Smooth muscle cell (in vitro differentiated cells): ENCODE measurements around the gene TKFC. TPM values are rescaled to one million over a fixed set of nuclear protein-coding genes. Genes with fewer than 3 reads are reported as not detected.

Source experiments
- DNase-seq: peaks from one replicate; lab custom pipeline; 2025; ENCODE audit not compliant: unreplicated experiment; lab: John Stamatoyannopoulos, UW
- H2AFZ ChIP-seq: fragments of 200-600 bp; sonication (generic); 2 replicates; pipeline ENCODE4 v1.6.0; 2016; ENCODE audit warnings: antibody characterized with exemption, low read depth, mild to moderate bottlenecking
- H3F3A ChIP-seq: fragments of 200-600 bp; sonication (generic); 2 replicates; pipeline ENCODE4 v1.6.0; 2017; ENCODE audit warnings: antibody characterized with exemption, low read depth
- H3K27ac ChIP-seq: fragments of 200-600 bp; sonication (generic); 2 replicates; pipeline ENCODE4 v1.5.1; 2016; ENCODE audit warnings: low read depth, mild to moderate bottlenecking
- H3K27me3 ChIP-seq: fragments of 200-600 bp; sonication (generic); 2 replicates; pipeline ENCODE4 v1.6.1; 2016; ENCODE audit warnings: low read depth, mild to moderate bottlenecking
- H3K36me3 ChIP-seq: fragments of 200-600 bp; sonication (generic); 2 replicates; pipeline ENCODE4 v1.5.1; 2016; ENCODE audit warnings: low read depth
- H3K4me1 ChIP-seq: fragments of 200-600 bp; sonication (generic); 2 replicates; pipeline ENCODE4 v1.5.1; 2016; ENCODE audit warnings: low read depth
- H3K4me2 ChIP-seq: fragments of 200-600 bp; sonication (generic); 2 replicates; pipeline ENCODE4 v1.6.0; 2016; ENCODE audit warnings: mild to moderate bottlenecking
- H3K4me3 ChIP-seq: fragments of 200-600 bp; sonication (generic); 2 replicates; pipeline ENCODE4 v1.5.1; 2016; ENCODE audit warnings: mild to moderate bottlenecking
- H3K79me2 ChIP-seq: fragments of 200-600 bp; sonication (generic); 2 replicates; pipeline ENCODE4 v1.6.0; 2016; ENCODE audit warnings: low read depth, mild to moderate bottlenecking
- H3K9ac ChIP-seq: fragments of 200-600 bp; sonication (generic); 2 replicates; pipeline ENCODE4 v1.6.0; 2016; ENCODE audit warnings: low read depth
- H3K9me3 ChIP-seq: fragments of 200-600 bp; sonication (generic); replicated peaks from 2 replicates; pipeline ENCODE4 v1.5.1; 2016; ENCODE audit warnings: low read depth
- H4K20me1 ChIP-seq: fragments of 200-600 bp; sonication (generic); 2 replicates; pipeline ENCODE4 v1.6.0; 2016; ENCODE audit warnings: low read depth
- CTCF ChIP-seq: fragments of 200-600 bp; sonication (generic); IDR thresholded peaks from 2 replicates; pipeline ENCODE4 v1.5.1; 2017; ENCODE audit warnings: borderline replicate concordance, mild to moderate bottlenecking, antibody characterized with exemption; ENCODE audit not compliant: insufficient read depth, poor library complexity, severe bottlenecking
- WGBS: methylation state at CpG from one replicate; pipeline ENCODE4 v1.1.7; 2016; ENCODE audit warnings: low lambda C conversion rate; 5-methylcytosine and 5-hydroxymethylcytosine counted together
- polyA plus RNA-seq: library from polyadenylated mRNA; unstranded; fragments of >200 nt; fragmentation: Nextera tagmentation; extraction: Ambion mirVana; gene quantifications from 2 replicates; pipeline ENCODE4 v1.2.1, GENCODE V29; 2016
- total RNA-seq: library from RNA; depleted of rRNA; stranded (reverse); fragments of >200 nt; gene quantifications from 2 replicates; pipeline ENCODE4 v1.2.3, GENCODE V29; 2014

The TKFC gene
- total and polyA plus RNA-seq, 2 experiments from 2014 or later: 24.3 to 47.0 TPM

GRCh38 chr11:61327669-61328071 is 5.4 kb upstream of the TKFC start:
- Histone ChIP-seq H3K4me3 (no peak overlapping the region), H3K4me2 (no peak overlapping the region), H4K20me1 (peaks cover 92% of the 10 kb centered on the region), H3K9me3 (no peaks in the 10 kb centered on the region), H3K4me1 (peaks cover 12% of the 10 kb centered on the region), H3K27me3 (no peaks in the 10 kb centered on the region), H3F3A (no peaks in the 10 kb centered on the region), H3K79me2 (peaks cover 77% of the 10 kb centered on the region), H3K9ac (no peak overlapping the region), H3K27ac (no peak overlapping the region), H2AFZ (no peak overlapping the region), H3K36me3 (peaks cover 22% of the 10 kb centered on the region)
- no peak for DNase-seq
- TF ChIP-seq CTCF: no peak

- Histone ChIP-seq H3K27ac (no peak overlapping the region), H3K4me1 (peaks cover 12% of the 10 kb centered on the region), H3K36me3 (peaks cover 17% of the 10 kb centered on the region), H2AFZ (no peak overlapping the region), H3K9ac (no peak overlapping the region), H3K4me2 (no peak overlapping the region), H3K4me3 (no peak overlapping the region), H3K9me3 (no peaks in the 10 kb centered on the region), H4K20me1 (peaks cover 85% of the 10 kb centered on the region), H3F3A (no peaks in the 10 kb centered on the region), H3K27me3 (no peaks in the 10 kb centered on the region), H3K79me2 (peaks cover 75% of the 10 kb centered on the region)
- DNase-seq: no peak
- WGBS: 88% methylated on average over 9 of the region's 9 CpGs
- TF ChIP-seq CTCF: no peak
These were observed 4.7 kb upstream of the TKFC start for GRCh38 chr11:61328351-61328750.

GRCh38 chr11:61329871-61330270 is 3.2 kb upstream of the TKFC start:
- Histone ChIP-seq H3K9me3 (no peaks in the 10 kb centered on the region), H3F3A (no peaks in the 10 kb centered on the region), H3K27ac (peak overlapping the region; percentile 29), H3K4me1 (peaks cover 18% of the 10 kb centered on the region), H3K79me2 (peaks cover 68% of the 10 kb centered on the region), H3K27me3 (no peaks in the 10 kb centered on the region), H4K20me1 (peaks cover 71% of the 10 kb centered on the region), H3K4me3 (no peak overlapping the region), H3K36me3 (peaks cover 4% of the 10 kb centered on the region), H2AFZ (no peak overlapping the region), H3K4me2 (no peak overlapping the region), H3K9ac (no peak overlapping the region)
- 74% methylated on average over 4 of the region's 4 CpGs for WGBS
- no peak for DNase-seq
- TF ChIP-seq CTCF: no peak

GRCh38 chr11:61331651-61332050 is 1.4 kb upstream of the TKFC start:
- H3K27ac ChIP-seq: peak overlapping the region; percentile 6

More at GRCh38 chr11:61331651-61332050, 1.4 kb upstream of the TKFC start:
- H3F3A ChIP-seq: no peaks in the 10 kb centered on the region
- H3K4me3 ChIP-seq: peak overlapping the region; percentile 90
- H4K20me1 ChIP-seq: peaks cover 55% of the 10 kb centered on the region
- no peaks in the 10 kb centered on the region for H3K9me3 ChIP-seq
- WGBS: 79% methylated on average over 6 of the region's 6 CpGs
- H2AFZ ChIP-seq: no peak overlapping the region
- no peaks in the 10 kb centered on the region for H3K36me3 ChIP-seq
- TF ChIP-seq CTCF: no peak
- no peaks in the 10 kb centered on the region for H3K27me3 ChIP-seq
- H3K79me2 ChIP-seq: peaks cover 63% of the 10 kb centered on the region
- peaks cover 21% of the 10 kb centered on the region for H3K4me1 ChIP-seq
- no peak for DNase-seq
- peak overlapping the region; percentile 97 for H3K9ac ChIP-seq
- H3K4me2 ChIP-seq: peak overlapping the region; percentile 88
